ENCODE measurements around the gene ZKSCAN8.

Gene ZKSCAN8

DNA sequence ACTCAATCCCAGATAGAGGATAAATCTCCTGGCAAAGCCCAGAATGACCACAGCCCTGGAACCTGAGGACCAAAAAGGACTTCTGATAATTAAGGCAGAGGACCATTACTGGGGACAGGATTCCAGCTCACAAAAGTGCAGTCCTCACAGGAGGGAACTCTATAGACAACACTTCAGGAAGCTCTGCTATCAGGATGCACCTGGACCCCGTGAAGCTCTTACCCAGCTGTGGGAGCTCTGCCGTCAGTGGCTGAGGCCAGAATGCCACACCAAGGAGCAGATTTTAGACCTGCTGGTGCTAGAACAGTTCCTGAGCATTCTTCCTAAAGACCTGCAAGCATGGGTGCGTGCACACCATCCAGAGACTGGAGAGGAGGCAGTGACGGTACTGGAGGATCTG, 16.3 kb upstream of the ZKSCAN8 start:
- peak overlapping the region; percentile 34 for H3K27ac ChIP-seq (ENCODE audit: low read depth, low read length)
- H2AFZ ChIP-seq (ENCODE audit: low read depth, low read length, severe bottlenecking): no peak overlapping the region
- no peaks in the 10 kb centered on the region for H3K27me3 ChIP-seq (ENCODE audit: low read length)
- peak overlapping the region; percentile 63 for H3K9ac ChIP-seq (ENCODE audit: low read length)
- peak overlapping the region; percentile 74 for H3K4me2 ChIP-seq (ENCODE audit: low read depth, low read length, poor library complexity, severe bottlenecking)
- H3K79me2 ChIP-seq (ENCODE audit: insufficient read depth, low read length): peaks cover 73% of the 10 kb centered on the region
- TF ChIP-seq, protein P1, sequence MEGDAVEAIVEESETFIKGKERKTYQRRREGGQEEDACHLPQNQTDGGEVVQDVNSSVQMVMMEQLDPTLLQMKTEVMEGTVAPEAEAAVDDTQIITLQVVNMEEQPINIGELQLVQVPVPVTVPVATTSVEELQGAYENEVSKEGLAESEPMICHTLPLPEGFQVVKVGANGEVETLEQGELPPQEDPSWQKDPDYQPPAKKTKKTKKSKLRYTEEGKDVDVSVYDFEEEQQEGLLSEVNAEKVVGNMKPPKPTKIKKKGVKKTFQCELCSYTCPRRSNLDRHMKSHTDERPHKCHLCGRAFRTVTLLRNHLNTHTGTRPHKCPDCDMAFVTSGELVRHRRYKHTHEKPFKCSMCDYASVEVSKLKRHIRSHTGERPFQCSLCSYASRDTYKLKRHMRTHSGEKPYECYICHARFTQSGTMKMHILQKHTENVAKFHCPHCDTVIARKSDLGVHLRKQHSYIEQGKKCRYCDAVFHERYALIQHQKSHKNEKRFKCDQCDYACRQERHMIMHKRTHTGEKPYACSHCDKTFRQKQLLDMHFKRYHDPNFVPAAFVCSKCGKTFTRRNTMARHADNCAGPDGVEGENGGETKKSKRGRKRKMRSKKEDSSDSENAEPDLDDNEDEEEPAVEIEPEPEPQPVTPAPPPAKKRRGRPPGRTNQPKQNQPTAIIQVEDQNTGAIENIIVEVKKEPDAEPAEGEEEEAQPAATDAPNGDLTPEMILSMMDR (IDR thresholded peaks at IDR 0.05; ENCODE audit: insufficient read depth, low read length, poor library complexity, severe bottlenecking): no peak
- no peak for TF ChIP-seq EZH2phosphoT487 (conservative IDR thresholded peaks at IDR 0.05; ENCODE audit: low read length)
- H4K20me1 ChIP-seq (ENCODE audit: low read depth, low read length): 0 out of 2 replicates have a peak, but pooled peaks cover 4% of the 10 kb centered on the region
- no peaks in the 10 kb centered on the region for H3K9me2 ChIP-seq (replicated peaks; ENCODE audit: insufficient read depth, low read length)
- peaks cover 42% of the 10 kb centered on the region; the same call in 1 of the 2 replicates for H3K36me3 ChIP-seq (ENCODE audit: low read length)
- peak overlapping the region; percentile 71 for H3K4me3 ChIP-seq (ENCODE audit: insufficient read depth, low read length, poor library complexity, severe bottlenecking)
- H3K9me3 ChIP-seq (ENCODE audit: insufficient read depth, low read length): no peaks in the 10 kb centered on the region
- H3F3A ChIP-seq (ENCODE audit: insufficient read depth): peaks cover 14% of the 10 kb centered on the region; the same call in 1 of the 2 replicates

DNA sequence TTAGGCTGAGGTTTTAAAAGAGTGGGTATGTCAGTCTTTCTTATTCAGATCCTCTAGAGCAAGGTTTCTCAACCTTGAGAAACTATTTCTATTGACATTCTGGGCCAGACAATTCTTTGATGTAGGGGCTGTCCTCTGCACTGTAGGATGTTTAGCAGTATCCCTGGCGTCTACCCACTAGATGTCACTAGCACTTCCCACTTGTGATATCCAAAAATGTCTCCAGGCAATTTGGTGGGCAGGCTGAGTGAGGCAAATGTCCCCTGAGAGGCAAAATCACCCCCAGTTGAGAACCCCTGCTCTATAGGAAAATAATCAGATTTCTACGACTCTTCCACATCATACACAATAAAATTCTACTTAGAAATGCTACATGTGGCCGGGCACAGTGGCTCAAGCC, 7.7 kb upstream of the ZKSCAN8 start:
- H3K9ac ChIP-seq (ENCODE audit: low read length): no peak overlapping the region
- H4K20me1 ChIP-seq (ENCODE audit: low read depth, low read length): no peaks in the 10 kb centered on the region
- H3K4me3 ChIP-seq (ENCODE audit: insufficient read depth, low read length, poor library complexity, severe bottlenecking): no peak overlapping the region
- peaks cover 66% of the 10 kb centered on the region for H3F3A ChIP-seq (ENCODE audit: insufficient read depth)
- H3K27ac ChIP-seq (ENCODE audit: low read depth, low read length): no peak overlapping the region
- H3K27me3 ChIP-seq (ENCODE audit: low read length): no peaks in the 10 kb centered on the region
- peaks cover 83% of the 10 kb centered on the region for H3K79me2 ChIP-seq (ENCODE audit: insufficient read depth, low read length)
- H3K9me2 ChIP-seq (replicated peaks; ENCODE audit: insufficient read depth, low read length): no peaks in the 10 kb centered on the region
- no peak overlapping the region for H2AFZ ChIP-seq (ENCODE audit: low read depth, low read length, severe bottlenecking)
- TF ChIP-seq, protein P1 (IDR thresholded peaks at IDR 0.05; ENCODE audit: insufficient read depth, low read length, poor library complexity, severe bottlenecking): peak; percentile 60
- no peak for TF ChIP-seq EZH2phosphoT487 (conservative IDR thresholded peaks at IDR 0.05; ENCODE audit: low read length)
- peaks cover 13% of the 10 kb centered on the region; the same call in 1 of the 2 replicates for H3K36me3 ChIP-seq (ENCODE audit: low read length)
- H3K9me3 ChIP-seq (ENCODE audit: insufficient read depth, low read length): no peaks in the 10 kb centered on the region
- peak overlapping the region; percentile 16 for H3K4me2 ChIP-seq (ENCODE audit: low read depth, low read length, poor library complexity, severe bottlenecking)

DNA sequence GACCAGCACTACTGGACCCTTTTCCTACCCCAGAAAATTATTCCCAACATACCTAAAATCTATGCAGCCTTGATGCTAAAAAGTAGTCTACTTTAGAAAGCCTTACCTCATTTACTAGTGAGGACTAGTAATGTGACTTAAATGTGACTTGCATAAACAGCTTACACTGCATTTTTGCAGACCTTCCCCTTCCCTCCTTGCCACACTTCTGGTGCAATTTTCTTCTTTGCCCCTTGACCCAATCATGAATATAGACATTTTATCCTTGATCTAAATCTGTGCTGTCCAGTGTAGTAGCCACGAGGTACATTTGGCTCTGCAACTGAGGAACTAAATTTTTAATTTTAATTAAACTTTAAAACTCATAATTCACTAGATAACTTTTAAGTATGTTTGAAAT, 7.0 kb upstream of the ZKSCAN8 start:
- Histone ChIP-seq H4K20me1 (ENCODE audit: low read depth, low read length) (no peaks in the 10 kb centered on the region), H3K4me3 (ENCODE audit: insufficient read depth, low read length, poor library complexity, severe bottlenecking) (no peak overlapping the region), H3K4me2 (ENCODE audit: low read depth, low read length, poor library complexity, severe bottlenecking) (peak overlapping the region; percentile 93), H3K79me2 (ENCODE audit: insufficient read depth, low read length) (peaks cover 76% of the 10 kb centered on the region), H2AFZ (ENCODE audit: low read depth, low read length, severe bottlenecking) (no peak overlapping the region), H3F3A (ENCODE audit: insufficient read depth) (peaks cover 68% of the 10 kb centered on the region), H3K9ac (ENCODE audit: low read length) (no peak overlapping the region), H3K9me3 (ENCODE audit: insufficient read depth, low read length) (no peaks in the 10 kb centered on the region), H3K27ac (ENCODE audit: low read depth, low read length) (peak overlapping the region; percentile 34; the same call in 1 of the 2 replicates), H3K27me3 (ENCODE audit: low read length) (no peaks in the 10 kb centered on the region), H3K36me3 (ENCODE audit: low read length) (peaks cover 6% of the 10 kb centered on the region; the same call in 1 of the 2 replicates), H3K9me2 (replicated peaks; ENCODE audit: insufficient read depth, low read length) (no peaks in the 10 kb centered on the region)
- TF ChIP-seq, protein P1 (IDR thresholded peaks at IDR 0.05; ENCODE audit: insufficient read depth, low read length, poor library complexity, severe bottlenecking): no peak
- no peak for TF ChIP-seq EZH2phosphoT487 (conservative IDR thresholded peaks at IDR 0.05; ENCODE audit: low read length)
